Stimulated activated CD4-positive, alpha-beta T cell treated with anti-CD3 and anti-CD28 coated beads, Interleukin-4, amount 100 ng/mL, for 48 hours (primary cell): Measurements from ENCODE around the gene HSPA12A.

ENCODE experiments used
- DNase-seq, 2 donors: peaks; one replicate each; pipeline ENCODE4 v3.0.0-alpha.2; 2020; ENCODE audit warnings: low read depth in 2 of 2

HSPA12A gene

DNA sequence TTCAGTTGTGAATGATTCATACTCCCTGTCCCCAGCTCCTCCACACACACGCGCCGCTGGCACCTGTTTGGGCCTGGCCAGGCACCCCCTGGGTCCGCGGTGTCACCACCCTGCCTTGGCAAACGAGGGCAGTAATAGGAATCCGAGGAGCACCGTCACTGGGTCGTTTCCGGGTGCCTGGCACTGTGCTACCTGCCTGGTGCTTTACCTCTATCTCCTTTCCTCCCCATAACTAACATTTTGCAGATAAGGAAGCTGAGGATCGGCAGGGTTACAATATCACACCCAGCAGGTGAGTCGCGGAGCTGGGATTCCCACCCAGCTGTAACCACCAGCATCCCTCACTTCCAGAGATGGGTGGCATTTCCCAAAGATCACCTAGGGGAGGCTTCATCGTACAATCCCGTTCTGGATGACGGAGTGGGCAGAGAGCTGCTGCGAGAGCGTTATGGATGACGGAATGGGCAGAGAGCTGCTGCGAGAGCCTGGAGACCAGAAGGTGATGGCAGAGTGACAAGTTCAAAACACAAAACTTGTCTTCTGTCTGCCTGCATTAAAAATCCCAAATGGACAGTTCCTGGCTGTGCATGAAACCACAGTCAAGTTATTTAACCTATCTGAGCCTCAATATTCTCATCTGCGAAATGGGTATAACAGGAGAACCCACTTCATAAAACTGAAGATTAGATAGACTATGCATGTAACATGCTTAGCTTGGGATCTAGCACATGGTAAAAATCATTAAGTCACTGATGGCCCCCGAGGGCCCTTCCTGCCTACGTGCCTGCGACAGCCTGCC lies 1.1 kb upstream of the HSPA12A start:
- no peak for DNase-seq

DNA sequence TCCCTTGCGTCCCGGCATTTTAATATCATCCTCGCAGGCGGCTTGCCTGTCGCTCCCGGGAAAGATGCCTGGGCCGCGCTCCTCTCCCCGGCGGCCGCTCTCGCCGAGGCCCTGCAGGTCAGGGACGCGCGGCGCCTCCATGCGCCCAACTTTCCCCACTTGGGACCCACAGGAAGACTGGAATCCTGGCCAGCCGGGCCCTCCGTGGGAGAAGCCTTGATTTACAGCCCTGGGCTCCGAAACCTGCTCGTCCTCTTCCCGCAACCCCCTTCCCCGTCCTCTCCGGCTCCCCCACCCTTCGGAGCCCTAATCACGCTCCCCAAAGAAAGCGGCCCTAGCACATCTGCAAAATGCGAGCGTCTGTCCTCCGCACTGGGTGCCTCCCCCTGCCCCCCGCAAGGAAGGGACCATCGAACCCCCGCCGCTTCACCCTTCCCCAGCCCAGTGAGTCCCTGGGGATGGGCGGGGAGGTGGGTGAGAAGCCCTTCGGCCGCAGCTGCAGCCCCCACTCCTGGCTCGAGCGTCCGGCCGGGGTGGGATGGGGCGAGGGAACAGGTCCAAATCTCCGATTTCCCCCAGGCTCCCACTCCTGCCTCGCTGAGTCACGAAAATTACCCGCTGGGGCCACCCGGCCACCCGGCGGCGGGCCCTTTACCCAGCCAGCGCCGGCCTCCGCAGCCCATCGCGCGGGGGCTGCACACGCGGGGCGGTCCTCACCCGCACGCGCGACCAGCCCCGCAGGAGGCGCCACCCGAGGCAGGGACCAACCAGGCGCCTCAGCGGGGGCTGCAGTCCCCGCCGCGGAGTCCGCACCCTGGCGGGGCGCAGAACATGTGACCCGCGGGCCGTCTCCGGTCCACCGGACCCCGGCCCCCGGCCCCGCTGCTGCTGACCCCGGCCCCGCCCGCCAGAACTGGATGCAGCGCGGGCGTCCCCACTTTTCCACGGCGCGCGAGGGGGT lies 695 bp downstream of the HSPA12A start:
- no peak for DNase-seq

DNA sequence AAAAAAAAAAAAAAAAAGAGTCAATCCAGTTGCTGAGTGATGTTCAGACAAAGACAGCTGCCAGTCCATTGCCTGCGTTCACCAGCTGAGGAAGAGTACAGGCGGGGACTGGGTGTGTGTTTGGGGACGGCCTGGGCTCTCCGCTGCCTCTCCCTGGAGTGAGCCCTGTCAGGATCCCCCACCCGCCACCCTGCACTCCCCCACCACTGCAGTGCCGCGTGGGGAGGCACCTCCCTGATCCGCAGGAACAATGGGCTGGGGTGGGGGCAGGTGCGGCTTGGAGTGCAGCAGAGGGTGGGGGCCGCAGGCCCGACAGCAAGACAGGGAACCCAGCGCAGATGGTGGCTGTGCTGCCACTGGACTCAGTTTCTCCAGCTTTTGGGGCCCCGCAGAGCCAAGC lies 1.4 kb downstream of the HSPA12A start:
- DNase-seq: no peak

DNA sequence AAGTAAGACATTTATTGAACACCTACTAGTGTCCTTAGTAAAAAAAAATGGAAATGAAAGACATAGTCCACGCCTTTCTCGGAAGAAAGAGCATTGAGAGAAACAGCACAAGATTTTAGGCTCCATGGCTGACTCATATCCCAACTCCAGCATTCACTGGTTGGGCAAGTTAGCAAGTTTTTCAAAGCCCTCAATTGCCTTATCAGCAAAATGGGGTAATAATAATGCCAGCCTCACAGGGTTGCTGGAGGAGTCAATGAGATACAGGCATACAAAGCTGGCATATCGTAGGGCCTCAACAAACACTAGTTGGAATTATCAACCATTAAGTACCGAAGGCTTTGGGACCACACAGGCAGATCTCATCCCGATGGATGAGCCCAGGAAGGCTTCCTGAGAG lies 4.0 kb downstream of the HSPA12A start:
- DNase-seq: no peak

DNA sequence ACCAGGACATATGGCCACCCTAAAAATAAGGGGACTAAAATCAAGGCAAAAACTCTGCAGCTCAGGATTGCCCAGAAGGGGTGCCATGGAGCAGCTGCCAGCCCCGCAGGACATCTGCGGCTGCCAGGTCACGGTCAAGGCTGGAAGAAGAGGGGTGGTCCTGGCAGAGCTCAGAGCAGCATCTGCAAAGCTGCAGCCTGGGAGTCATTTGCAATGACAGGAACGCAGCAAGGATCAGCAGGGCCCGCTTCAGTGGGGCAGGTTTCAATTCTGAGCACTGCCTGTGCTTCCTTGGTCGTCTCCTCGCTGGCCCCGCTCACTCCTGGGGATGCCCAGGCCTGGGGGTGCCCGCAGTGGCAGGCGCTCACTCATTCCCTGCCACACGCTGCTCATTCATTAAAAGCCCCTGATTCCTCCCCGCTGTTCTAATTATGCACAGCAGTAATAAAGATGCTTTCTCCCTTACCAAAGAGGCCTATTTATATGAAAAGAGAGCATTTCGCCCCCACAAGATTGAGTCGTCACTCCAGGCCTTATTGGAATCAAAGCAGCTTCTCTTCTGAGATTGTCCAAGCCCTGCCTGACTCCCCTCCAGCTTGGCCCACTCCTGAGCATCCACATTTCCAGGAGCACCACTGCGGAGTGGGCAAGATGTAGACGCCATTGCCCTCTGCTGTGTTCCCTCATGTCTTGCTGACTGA lies 4.6 kb downstream of the HSPA12A start:
- no peak for DNase-seq

DNA sequence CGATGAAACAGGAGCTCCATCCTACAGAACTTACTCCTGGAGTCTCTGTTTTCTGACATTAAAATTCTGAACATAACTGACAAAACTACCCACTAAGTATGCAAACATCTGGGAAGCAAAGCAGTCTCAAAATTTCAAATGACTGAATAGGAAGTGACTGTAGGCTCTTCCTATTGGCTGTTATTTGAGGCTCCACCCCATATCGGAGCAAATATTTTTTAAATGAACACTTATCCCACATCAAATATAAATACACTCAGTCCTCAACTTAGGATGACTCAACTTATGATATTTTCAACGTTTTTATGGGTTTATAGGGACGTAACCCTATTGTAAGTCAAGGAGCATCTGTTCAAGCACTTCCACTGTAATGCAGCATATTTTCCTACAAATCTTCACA lies 8.8 kb downstream of the HSPA12A start:
- DNase-seq: no peak

DNA sequence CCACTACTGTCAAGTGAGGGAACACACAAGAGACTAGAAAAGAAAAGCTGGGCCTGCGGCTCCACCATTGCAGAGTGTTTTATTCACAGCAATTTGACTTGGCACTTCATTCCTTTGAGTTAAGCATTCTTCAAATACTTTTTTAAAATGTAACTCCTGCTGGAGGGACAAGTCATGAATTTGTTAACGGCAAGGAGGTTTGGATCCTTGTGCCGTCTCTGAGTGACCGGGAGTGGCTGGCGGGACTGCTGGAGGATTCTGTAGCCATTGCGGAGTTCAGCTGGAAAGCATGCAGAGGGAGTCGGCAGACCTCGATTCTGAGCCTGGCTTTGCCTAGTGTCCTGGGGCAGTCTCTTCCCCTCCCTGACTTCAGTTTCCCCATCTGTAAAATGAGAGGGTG lies 9.8 kb downstream of the HSPA12A start:
- no peak for DNase-seq

DNA sequence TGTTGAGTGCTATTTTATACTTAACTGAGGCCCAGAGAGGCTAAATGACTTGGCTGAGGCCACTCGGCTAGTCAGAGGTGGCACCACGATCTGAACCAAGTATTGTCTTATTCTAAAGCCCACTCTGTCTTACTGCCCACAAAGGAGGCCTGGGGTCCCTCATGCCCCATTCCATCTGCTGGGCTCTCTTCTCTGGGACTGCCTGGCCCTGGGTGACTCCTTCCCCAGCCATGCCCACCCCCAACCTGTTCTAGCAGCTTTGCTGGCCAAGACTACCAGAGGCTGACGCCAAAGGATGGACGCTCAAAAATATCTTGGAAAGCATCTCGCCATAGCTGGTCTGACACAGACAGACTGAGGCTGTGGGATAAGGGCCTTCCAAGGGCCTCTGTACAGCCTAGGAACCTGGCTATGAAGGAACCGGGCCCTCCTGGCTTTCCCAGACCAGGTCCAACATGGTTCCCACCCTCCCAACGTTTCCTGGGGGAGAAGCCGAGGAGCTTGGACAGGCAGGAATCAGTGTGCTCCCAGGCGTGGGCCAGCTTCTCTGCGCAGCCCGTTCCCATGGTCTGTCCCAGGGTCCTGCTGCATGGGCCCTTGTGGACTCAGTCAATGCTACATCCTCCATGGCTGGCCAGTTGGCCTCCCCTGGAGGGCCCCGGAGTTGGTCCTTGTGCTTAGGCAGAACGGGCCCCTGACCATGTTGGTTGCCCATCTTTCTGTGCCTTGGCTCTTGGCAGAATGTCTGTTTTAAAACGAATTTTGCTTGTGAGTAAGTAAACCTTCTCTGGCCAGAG lies 11.7 kb downstream of the HSPA12A start:
- no peak for DNase-seq

DNA sequence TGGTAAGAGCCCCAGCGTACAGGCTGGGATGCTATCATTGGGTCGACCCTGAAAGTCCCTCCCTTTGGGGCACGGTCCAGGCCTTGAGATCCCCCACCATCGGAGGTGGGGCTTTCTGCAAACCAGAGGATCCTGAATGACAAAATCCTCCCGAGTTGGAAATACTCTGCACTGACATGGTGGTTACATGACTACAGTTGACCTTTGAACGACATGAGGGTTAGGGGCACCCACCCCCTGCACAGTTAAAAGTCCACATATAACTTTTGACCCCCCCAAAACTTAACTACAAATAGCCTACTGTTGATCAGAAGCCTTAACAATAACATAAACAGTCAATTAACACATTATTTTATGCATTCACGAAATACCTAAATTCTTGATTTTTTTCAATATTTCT lies 13.1 kb downstream of the HSPA12A start:
- DNase-seq: no peak

DNA sequence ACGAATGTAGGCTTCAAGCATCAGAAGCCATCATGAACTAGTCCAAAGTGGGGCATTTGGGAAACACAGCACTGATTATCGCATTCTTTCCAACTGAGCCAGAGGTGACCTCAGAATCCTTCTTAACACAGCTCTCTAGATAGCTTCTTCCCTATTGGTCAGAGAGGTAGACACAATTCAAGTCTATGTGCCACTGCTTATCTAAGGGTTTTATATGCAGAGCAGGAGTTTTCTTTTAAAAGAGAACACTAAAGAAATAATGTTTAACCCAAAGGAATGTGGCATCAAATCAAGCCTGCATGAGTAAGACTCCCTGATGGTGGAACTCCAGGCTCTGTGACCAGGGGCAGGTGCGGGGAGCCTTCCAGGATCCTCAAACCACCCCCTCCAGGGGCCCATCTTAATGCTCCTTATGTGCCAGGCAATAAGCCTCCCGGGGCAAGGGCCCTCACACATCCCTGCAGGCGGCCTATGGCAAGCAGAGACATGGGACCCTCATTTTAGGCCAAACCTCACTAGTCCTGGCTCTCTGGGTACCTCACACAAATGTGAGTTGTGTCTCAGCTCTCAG lies 13.8 kb downstream of the HSPA12A start:
- no peak for DNase-seq

DNA sequence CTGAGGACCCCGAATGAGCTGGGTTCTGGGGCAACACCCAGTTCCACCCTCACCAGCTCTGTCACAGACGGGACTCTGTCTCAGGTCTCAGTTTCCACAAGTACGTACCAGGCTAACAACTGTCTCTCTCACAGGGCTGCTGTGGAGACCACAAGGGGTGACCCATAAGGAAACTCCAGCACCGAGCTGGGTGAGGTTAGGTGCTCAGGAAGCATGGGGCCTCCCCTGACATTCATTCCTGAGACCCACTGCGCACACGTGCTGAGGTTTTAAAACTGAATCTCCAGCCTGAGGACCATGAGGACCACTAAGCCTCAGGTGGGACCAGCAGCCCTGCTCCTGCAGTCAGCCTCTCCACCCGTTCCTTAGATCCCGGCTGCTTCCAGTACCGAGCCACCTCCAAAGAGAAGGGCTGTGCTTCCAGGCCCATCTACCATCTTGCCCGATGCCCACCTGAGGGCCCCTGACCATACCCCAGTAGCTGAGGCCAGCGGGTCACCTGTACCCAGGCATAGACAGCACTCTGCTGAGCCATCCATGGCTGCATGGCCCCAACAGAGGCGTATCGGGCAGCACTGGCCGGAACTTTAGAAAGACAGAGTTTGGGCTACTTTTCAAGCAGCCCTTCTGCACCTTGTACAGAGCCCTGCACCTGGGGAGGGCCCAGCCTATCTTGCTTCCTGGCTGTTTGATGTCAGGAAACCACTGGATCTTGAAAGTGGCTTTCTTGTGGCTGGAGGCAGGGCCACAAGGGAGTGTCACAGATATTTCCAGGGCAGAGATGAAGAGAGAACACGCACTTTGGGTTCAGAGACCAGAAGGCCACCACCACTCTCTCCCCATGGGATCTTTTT lies 18.7 kb downstream of the HSPA12A start:
- DNase-seq: no peak

DNA sequence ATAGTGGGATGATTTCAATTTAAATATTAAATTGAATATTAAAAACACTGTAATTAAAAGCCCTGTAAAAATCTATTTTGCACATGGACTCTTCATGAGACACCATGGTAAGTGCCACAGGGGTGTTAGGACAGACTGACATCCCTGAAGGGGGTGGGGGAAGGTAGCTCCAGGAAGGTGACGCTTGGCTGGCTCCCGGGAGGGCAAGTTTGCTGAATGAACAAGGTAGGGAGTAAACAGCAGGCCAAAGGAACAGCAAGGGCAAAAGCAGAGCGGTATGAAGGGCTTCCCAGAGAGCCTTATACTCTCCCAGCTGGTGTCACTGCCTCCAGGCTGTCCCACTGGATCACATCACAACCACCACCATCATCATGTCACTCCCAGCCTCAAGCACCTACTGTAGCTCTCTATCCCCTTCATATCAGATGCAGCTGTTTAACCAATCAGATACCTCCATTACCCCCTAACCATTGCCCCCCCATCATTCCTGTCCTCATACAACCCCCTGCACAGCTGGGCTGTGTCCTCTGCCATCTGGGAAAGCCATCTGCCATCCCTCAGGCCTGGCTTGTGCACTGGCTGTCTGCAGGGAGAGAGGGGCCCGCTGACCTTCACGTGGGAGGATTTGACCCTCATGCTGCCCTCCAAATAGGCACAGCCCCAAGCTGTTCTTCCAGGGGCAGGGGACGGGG lies 19.5 kb downstream of the HSPA12A start:
- no peak for DNase-seq

DNA sequence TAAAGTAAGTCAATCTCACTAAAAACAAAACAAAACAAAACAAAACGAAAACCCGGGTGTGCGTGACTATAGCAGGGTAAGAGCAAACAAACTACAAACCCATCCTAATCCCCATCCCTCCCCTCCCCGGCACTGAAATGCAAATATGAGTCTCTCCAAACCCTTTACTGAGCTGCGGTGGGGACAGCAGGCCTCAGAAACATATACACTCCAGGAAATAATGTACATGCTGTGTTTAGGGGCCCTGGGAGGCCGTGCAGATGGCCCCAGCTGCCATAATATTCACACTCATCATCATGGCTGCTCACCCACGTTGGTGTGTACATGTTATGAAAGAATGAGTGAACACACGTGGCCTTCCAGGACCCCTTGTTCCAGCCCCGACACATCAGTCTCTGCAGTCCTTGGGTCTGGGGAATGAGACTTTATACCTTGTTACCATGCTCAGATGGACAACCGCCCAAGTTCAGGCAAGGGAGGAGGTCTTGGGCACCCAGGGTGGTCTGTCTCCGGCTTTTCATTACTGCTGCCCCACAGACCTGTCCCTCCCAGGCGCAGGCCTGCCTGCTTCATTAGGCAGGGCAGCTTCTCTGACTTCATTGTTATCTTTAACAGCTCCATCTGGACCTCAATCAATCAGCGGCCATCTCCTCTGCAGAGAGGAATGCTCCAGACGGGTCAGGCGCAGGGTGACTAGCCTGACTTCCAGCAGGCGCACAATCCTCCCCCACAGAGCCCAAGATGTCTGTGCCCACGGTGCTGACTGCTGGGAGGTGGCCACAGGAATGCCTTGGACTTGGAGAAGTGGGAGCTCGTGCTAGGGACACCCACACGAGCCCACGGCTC lies 20.6 kb downstream of the HSPA12A start:
- no peak for DNase-seq

DNA sequence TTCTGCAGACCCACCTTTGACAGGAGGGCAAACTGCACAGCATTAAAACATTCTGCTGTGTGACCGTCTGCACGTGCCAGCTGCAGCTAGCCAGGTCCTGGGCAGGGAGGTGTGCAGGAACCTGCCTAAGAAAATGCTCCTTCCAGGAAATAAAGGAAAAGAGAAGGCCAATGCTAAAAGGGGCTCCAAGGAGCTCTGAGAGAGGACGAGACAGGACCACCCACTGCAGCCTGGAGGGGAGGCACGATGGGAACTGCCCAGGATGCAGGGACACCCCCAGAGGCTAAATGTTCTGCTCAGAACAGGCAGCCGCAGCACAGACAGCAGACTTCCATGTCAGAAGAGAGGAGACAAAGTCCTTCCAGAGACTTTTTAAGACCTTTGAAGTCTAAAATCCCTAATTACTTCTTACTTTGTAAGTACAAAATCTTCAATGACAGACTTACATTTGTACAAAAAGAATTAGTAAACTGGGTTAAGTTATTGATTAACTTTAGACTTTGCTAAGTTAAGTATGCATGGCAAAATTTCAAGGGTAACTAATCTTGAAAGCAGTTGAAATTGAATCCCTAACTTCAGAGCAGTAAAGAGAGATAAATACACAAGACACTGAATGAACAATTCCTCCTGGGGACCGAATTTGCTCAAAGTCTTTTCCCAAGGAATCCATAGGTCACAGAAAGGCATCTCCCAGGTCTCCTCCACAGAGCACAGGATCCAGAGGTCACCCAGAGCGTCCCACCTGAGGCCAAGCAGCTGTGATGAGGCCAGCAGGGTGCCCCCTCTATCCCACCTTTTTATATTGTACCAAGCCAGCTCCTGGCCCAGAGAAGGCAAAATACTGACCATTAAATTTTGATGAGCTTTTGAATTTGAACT lies 21.5 kb downstream of the HSPA12A start:
- DNase-seq: no peak

DNA sequence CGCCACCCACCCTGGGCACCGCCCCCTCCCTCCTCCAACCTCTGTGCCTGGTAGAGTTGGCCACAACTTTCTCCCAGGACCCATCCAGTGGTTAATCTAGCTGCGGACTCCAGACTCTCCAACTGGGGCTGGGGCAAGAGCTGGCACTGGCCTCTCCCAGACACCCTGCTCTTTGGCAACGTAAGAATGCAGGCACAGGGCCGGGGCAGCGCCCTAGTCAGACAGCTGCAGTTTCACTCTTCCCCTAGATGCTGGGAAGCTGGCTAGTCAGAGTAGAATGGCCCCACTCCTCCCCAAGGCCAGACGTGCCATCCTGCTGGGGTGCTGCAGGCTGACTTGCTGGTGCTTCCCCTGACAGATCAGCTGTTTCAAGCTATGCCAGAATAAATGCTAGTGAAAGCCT lies 22.1 kb downstream of the HSPA12A start:
- no peak for DNase-seq

DNA sequence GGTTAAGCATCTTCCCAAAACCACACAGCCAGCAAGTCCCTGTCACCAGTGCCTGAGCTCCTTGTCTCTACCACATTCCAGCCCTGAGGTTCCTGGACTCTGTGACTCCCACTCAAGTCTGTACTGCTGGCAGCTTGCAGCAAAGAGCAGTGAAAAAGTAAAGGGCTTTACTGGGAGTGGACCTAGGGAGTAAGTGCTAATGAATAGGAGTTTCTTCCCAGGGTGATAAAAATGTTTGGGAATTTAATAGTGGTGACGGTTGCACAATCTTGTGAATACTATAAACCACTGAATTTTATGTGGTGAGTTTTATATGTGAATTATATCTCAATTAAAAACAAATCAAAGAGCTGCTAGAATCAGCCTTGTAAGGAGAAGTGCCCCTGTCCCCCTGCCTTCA lies 22.6 kb downstream of the HSPA12A start:
- DNase-seq: no peak

DNA sequence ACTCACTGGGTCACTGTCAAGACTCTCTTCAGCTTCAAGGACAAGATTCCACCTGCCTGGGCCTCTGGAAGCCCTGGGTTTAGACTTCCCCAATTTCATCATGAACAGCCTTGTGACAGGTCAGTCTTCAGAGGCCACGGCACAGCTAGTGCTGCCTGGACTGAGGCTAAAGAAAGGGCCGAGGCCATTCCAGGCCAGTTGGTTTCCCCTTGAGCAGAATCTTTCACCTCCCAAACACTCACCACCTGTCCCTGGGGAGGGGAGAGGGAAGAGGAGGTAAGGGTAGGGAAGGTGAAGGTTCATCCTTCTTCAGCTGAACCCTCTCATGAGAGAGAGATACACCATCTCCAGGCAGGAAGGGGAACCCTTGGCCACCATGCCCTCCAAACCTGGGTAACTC lies 24.3 kb downstream of the HSPA12A start:
- no peak for DNase-seq

DNA sequence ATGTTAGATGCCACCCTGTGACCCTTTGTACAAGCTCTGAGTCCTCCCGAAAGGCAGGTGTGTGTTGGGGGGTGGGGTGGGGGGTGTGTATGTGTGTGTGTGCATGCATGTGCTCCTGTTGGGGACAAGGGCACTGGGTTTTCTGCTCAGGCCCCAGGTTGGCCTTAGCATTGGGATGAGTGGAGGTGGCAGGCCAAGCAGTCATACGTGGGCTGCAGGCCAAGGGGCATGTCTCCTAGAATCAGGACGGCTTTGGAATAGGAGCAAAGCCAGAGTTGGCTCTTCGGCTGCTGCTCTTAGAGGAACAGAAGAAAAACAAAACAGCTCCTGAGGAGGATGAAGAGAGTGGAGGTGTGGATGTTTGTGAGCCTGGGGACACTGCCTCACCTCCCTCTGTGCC lies 26.0 kb downstream of the HSPA12A start:
- DNase-seq: no peak
